K562 (cell line): ENCODE results near the gene IGDCC3. TPM values are rescaled to one million over a fixed set of nuclear protein-coding genes. Genes with fewer than 3 reads are reported as not detected.

Source experiments
- BRCA1 ChIP-seq, 2 experiments: fragments of 450-650 bp in 1 of 2; sonication (generic) in 1 of 2; formaldehyde crosslinking in 1 of 2; IDR thresholded peaks; 2 replicates each; pipeline versions ENCODE4 v1.5.0 to v1.6.1; 2017 to 2020; ENCODE audit warnings: mild to moderate bottlenecking in 1 of 2, missing genetic modification reagents in 1 of 2
- C11orf30 ChIP-seq: fragments of 450-650 bp; IDR thresholded peaks from 2 replicates; pipeline ENCODE4 v1.6.1; 2016; ENCODE audit warnings: low read depth, mild to moderate bottlenecking
- CREM ChIP-seq: IDR thresholded peaks from 2 replicates; pipeline ENCODE4 v1.6.1; 2014; ENCODE audit warnings: antibody characterized with exemption, low read depth
- GABPB1 ChIP-seq: sonication (generic); formaldehyde crosslinking; IDR thresholded peaks from 2 replicates; pipeline ENCODE4 v1.8.0; 2022; ENCODE audit warnings: mild to moderate bottlenecking, missing genetic modification reagents
- RBM25 ChIP-seq: fragments of 200-400 bp; formaldehyde crosslinking; IDR thresholded peaks from 2 replicates; pipeline ENCODE4 v1.6.1; 2018; ENCODE audit warnings: low read length, low read depth, moderate library complexity; ENCODE audit not compliant: severe bottlenecking
- RBM34 ChIP-seq: fragments of 200-400 bp; formaldehyde crosslinking; IDR thresholded peaks from 2 replicates; pipeline ENCODE4 v1.6.1; 2018; ENCODE audit warnings: low read length, borderline replicate concordance; ENCODE audit not compliant: insufficient read depth
- SMARCB1 ChIP-seq: IDR thresholded peaks from 2 replicates; pipeline ENCODE4 v1.6.1; 2011; ENCODE audit warnings: improper control_type of control experiment, low read depth; ENCODE audit not compliant: insufficient read length
- STAT5A ChIP-seq: IDR thresholded peaks from 2 replicates; pipeline ENCODE4 v1.6.1; 2012; ENCODE audit warnings: low read length, inconsistent platforms, borderline replicate concordance
- XRCC5 ChIP-seq: fragments of 200-400 bp; formaldehyde crosslinking; IDR thresholded peaks from 2 replicates; pipeline ENCODE4 v1.6.1; 2017; ENCODE audit warnings: low read depth, mild to moderate bottlenecking, low read length
- ZNF239 ChIP-seq: fragments of 250-450 bp; sonication (Bioruptor Pico); IDR thresholded peaks from 2 replicates; pipeline ENCODE4 v1.4.0; 2020; ENCODE audit warnings: mild to moderate bottlenecking
- ZNF24 ChIP-seq: fragments of 450-650 bp; IDR thresholded peaks from 2 replicates; pipeline ENCODE4 v1.6.1; 2016
- ZNF316 ChIP-seq: fragments of 450-650 bp; IDR thresholded peaks from 2 replicates; pipeline ENCODE4 v1.6.1; 2016
- ZNF75A ChIP-seq: fragments of 450-650 bp; formaldehyde crosslinking; IDR thresholded peaks from 2 replicates; pipeline ENCODE4 v1.4.0; 2020; ENCODE audit warnings: mild to moderate bottlenecking
- ZZZ3 ChIP-seq: fragments of 450-650 bp; IDR thresholded peaks from 2 replicates; pipeline ENCODE4 v1.6.1; 2016; ENCODE audit warnings: antibody characterized with exemption, mild to moderate bottlenecking, moderate library complexity
- polyA plus RNA-seq, 8 experiments: library from polyadenylated mRNA; depleted of rRNA in 4 of 8; stranded (reverse) in 5 of 8; unstranded in 3 of 8; fragments of >200 nt; fragmentation: Nextera tagmentation in 2 of 8; fragmentation: Illumina TruSeq in 1 of 8; extraction: Ambion mirVana in 2 of 8; extraction: Trizol in 1 of 8; gene quantifications; 2 replicates each; pipeline versions ENCODE4 v1.2.1 to v1.2.3, GENCODE V29; 2011 to 2014; ENCODE audit warnings: inconsistent platforms in 1 of 8, missing spikeins in 1 of 8
- total RNA-seq, 7 experiments: library from RNA; depleted of rRNA in 6 of 7; stranded (reverse); fragments of >200 nt in 6 of 7; fragmentation: Illumina TruSeq in 2 of 7; extraction: Trizol in 2 of 7; gene quantifications; 2 replicates each; pipeline versions ENCODE4 v1.2.1 to v1.2.3, GENCODE V29; 2011 to 2021; ENCODE audit warnings: low replicate concordance in 1 of 7
- TF ChIP-seq, protein P1 (sequence below): fragments of 450-650 bp; conservative IDR thresholded peaks from 2 replicates; pipeline ENCODE4 v1.6.1; 2016; ENCODE audit warnings: missing genetic modification characterization, low read depth, mild to moderate bottlenecking, control low read depth, missing compliant biosample characterization
- TF ChIP-seq, protein P2 (sequence below): fragments of 250-450 bp; sonication (Bioruptor Pico); IDR thresholded peaks from 2 replicates; pipeline ENCODE4 v1.4.0; 2020; ENCODE audit warnings: mild to moderate bottlenecking, moderate library complexity, borderline replicate concordance
- TF ChIP-seq, protein P3 (sequence below): fragments of 250-450 bp; sonication (Bioruptor Pico); IDR thresholded peaks from 2 replicates; pipeline ENCODE4 v1.8.0; 2022; ENCODE audit warnings: moderate library complexity, mild to moderate bottlenecking, inconsistent platforms
- TF ChIP-seq, protein P4 (sequence below): sonication (generic); formaldehyde crosslinking; IDR thresholded peaks from 2 replicates; pipeline ENCODE4 v1.9.0; 2022; ENCODE audit warnings: mild to moderate bottlenecking, missing genetic modification reagents
- TF ChIP-seq, protein P5 (sequence below): sonication (generic); formaldehyde crosslinking; IDR thresholded peaks from 2 replicates; pipeline ENCODE4 v1.8.0; 2022; ENCODE audit warnings: mild to moderate bottlenecking, missing genetic modification reagents, borderline replicate concordance

IGDCC3 gene
- total and polyA plus RNA-seq, 9 of the 15 experiments (the other 6 are each of a cell fraction or from before 2014, with no cell fraction given): not detected

DNA sequence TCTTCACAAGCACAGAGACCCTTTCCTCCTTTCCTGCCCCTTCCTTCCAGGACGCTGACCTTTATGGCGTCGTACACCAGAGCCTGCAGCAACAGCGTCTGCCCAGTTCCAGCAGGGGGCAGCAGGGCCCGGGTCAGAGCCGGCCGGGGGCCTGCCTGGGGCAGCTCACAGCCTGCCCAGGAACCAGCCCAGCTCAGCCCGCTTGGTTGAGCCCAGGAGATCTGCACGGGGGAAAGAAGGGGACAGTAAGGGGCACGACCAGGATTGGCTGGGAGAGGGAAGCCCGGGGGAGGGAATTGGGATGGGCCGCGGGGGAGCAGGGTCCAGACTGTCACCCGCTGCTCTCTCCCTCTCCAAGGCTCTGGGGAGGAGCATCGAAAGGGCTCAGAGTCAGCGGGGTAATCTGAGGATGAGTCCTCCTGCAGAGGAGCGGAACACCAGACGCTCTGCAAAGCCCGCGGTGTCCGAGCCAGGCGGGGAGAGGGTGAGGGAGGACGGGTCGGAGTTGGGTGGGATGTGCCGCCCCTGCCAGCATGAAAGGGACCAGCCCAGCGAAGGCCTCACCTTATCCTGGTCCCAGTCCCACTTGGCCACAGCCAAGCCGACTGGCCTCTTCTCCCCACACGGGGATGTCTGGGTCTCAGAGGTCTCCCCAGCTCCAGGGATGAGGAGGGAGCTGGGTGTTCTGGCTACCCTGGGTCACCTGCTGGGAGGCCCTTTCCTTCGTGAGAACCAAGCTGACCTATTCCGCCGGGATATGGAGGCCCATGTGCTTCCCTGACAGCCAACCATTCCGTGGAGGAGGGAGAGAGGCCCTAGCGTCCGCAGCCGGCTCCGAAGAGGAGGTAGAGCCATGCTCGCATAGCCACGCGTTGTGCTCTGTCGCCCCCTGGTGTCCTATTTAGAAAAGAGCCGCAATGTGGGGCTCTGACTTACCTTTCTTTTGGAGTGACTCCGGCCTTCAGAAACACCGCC, 7.4 kb upstream of the IGDCC3 start (continued):
- TF ChIP-seq, protein P1, sequence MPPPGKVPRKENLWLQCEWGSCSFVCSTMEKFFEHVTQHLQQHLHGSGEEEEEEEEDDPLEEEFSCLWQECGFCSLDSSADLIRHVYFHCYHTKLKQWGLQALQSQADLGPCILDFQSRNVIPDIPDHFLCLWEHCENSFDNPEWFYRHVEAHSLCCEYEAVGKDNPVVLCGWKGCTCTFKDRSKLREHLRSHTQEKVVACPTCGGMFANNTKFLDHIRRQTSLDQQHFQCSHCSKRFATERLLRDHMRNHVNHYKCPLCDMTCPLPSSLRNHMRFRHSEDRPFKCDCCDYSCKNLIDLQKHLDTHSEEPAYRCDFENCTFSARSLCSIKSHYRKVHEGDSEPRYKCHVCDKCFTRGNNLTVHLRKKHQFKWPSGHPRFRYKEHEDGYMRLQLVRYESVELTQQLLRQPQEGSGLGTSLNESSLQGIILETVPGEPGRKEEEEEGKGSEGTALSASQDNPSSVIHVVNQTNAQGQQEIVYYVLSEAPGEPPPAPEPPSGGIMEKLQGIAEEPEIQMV (tag): peak; percentile 79
- TF ChIP-seq ZNF75A (no peak), GABPB1 (0 out of 2 replicates have a peak, but pooled peaks have one; percentile 18), SMARCB1 (no peak), STAT5A (no peak), BRCA1 (IDR thresholded peaks at IDR 0.05) (no peak), BRCA1 (CRISPR knock-in tag; IDR thresholded peaks at IDR 0.05) (no peak), ZNF24 (no peak), ZNF316 (no peak), C11orf30 (no peak), XRCC5 (peak; percentile 72; the same call in 1 of the 2 replicates), ZZZ3 (no peak), RBM25 (no peak), CREM (peak; percentile 60), ZNF239 (CRISPR knock-in tag) (no peak), RBM34 (no peak)
- TF ChIP-seq, protein P2, sequence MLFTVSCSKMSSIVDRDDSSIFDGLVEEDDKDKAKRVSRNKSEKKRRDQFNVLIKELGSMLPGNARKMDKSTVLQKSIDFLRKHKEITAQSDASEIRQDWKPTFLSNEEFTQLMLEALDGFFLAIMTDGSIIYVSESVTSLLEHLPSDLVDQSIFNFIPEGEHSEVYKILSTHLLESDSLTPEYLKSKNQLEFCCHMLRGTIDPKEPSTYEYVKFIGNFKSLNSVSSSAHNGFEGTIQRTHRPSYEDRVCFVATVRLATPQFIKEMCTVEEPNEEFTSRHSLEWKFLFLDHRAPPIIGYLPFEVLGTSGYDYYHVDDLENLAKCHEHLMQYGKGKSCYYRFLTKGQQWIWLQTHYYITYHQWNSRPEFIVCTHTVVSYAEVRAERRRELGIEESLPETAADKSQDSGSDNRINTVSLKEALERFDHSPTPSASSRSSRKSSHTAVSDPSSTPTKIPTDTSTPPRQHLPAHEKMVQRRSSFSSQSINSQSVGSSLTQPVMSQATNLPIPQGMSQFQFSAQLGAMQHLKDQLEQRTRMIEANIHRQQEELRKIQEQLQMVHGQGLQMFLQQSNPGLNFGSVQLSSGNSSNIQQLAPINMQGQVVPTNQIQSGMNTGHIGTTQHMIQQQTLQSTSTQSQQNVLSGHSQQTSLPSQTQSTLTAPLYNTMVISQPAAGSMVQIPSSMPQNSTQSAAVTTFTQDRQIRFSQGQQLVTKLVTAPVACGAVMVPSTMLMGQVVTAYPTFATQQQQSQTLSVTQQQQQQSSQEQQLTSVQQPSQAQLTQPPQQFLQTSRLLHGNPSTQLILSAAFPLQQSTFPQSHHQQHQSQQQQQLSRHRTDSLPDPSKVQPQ: no peak
- TF ChIP-seq, protein P3, sequence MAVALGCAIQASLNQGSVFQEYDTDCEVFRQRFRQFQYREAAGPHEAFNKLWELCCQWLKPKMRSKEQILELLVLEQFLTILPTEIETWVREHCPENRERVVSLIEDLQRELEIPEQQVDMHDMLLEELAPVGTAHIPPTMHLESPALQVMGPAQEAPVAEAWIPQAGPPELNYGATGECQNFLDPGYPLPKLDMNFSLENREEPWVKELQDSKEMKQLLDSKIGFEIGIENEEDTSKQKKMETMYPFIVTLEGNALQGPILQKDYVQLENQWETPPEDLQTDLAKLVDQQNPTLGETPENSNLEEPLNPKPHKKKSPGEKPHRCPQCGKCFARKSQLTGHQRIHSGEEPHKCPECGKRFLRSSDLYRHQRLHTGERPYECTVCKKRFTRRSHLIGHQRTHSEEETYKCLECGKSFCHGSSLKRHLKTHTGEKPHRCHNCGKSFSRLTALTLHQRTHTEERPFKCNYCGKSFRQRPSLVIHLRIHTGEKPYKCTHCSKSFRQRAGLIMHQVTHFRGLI (CRISPR knock-in tag): no peak
- TF ChIP-seq, protein P4, sequence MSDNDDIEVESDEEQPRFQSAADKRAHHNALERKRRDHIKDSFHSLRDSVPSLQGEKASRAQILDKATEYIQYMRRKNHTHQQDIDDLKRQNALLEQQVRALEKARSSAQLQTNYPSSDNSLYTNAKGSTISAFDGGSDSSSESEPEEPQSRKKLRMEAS (CRISPR knock-in tag): peak; percentile 85
- TF ChIP-seq, protein P5, sequence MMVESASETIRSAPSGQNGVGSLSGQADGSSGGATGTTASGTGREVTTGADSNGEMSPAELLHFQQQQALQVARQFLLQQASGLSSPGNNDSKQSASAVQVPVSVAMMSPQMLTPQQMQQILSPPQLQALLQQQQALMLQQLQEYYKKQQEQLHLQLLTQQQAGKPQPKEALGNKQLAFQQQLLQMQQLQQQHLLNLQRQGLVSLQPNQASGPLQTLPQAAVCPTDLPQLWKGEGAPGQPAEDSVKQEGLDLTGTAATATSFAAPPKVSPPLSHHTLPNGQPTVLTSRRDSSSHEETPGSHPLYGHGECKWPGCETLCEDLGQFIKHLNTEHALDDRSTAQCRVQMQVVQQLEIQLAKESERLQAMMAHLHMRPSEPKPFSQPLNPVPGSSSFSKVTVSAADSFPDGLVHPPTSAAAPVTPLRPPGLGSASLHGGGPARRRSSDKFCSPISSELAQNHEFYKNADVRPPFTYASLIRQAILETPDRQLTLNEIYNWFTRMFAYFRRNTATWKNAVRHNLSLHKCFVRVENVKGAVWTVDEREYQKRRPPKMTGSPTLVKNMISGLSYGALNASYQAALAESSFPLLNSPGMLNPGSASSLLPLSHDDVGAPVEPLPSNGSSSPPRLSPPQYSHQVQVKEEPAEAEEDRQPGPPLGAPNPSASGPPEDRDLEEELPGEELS: 0 out of 2 replicates have a peak, but pooled peaks have one; percentile 23
